Adipocyte (in vitro differentiated cells): ENCODE measurements around the gene CARD19.

Source experiments
- DNase-seq: peaks from one replicate; pipeline ENCODE4 v3.0.0-alpha.2; 2015; ENCODE audit warnings: low read depth
- H3K27me3 ChIP-seq: replicated peaks from 2 replicates; pipeline ENCODE4 v1.7.0; 2013; ENCODE audit warnings: mild to moderate bottlenecking, low read length, moderate library complexity; ENCODE audit not compliant: control insufficient read depth, insufficient read depth
- H3K36me3 ChIP-seq: 2 replicates; pipeline ENCODE4 v1.7.0; 2013; ENCODE audit warnings: low read length, mild to moderate bottlenecking, moderate library complexity; ENCODE audit not compliant: control insufficient read depth, insufficient read depth, severe bottlenecking
- H3K4me1 ChIP-seq: 2 replicates; pipeline ENCODE4 v1.7.0; 2013; ENCODE audit warnings: mild to moderate bottlenecking, low read length, moderate library complexity; ENCODE audit not compliant: control insufficient read depth, insufficient read depth
- H3K4me3 ChIP-seq: 2 replicates; pipeline ENCODE4 v1.7.0; 2013; ENCODE audit warnings: mild to moderate bottlenecking, low read length, moderate library complexity
- H3K9ac ChIP-seq: 2 replicates; pipeline ENCODE4 v1.7.0; 2013; ENCODE audit warnings: mild to moderate bottlenecking, low read length, moderate library complexity
- H3K9me3 ChIP-seq: 2 replicates; pipeline ENCODE4 v1.7.0; 2013; ENCODE audit warnings: mild to moderate bottlenecking, low read length, moderate library complexity; ENCODE audit not compliant: control insufficient read depth

Gene CARD19

GRCh38 chr9:93132287-93132927 lies 36.4 kb downstream of the CARD19 start:
- Histone ChIP-seq H3K9ac (peak overlapping the region; percentile 83), H3K9me3 (no peaks in the 10 kb centered on the region), H3K4me1 (peaks cover 33% of the 10 kb centered on the region), H3K4me3 (peak overlapping the region; percentile 84), H3K36me3 (no peaks in the 10 kb centered on the region), H3K27me3 (no peaks in the 10 kb centered on the region)
- DNase-seq = peak; percentile 65

DNA sequence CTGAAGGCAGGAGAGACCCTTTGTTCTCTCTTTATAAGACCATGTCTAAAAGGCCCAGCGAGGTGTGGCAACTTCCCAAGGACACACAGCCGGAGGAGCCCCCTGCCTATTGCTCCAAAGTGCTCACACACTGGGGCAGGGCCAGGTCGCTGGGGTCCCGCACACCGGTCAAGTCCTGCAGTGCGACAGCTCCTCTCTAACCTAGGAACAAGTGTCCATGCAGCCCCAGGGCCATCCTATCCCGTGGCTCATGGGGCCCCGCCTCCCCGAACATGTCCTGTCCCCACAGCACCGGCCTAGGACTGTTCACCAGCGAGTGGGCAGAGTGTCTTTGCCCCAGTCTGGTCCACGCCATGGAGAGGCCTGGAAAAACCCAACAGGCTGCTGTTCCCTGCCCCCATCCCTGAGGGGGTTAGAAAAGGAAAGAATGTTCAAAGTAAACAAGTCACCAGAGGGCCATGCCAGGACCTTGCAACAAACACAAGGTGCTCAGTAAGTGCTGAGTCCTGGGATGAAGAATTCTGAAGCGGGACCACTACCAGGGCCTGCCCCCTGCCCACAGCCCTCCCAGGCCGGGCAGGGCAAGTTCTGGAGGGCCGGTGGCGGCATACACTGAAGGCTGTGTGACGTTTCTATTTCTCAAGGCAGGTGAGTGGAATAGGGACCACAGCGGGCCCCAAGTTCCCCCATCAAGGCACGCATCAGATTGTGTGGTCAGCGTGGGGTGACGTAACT lies 37.1 kb downstream of the CARD19 start:
- DNase-seq = peak; percentile 55
- Histone ChIP-seq H3K9ac (peak overlapping the region; percentile 83), H3K36me3 (no peaks in the 10 kb centered on the region), H3K9me3 (no peaks in the 10 kb centered on the region), H3K4me1 (peaks cover 33% of the 10 kb centered on the region), H3K4me3 (peak overlapping the region; percentile 84), H3K27me3 (no peaks in the 10 kb centered on the region)

GRCh38 chr9:93133681-93134014 lies 37.6 kb downstream of the CARD19 start:
- peaks cover 33% of the 10 kb centered on the region for H3K4me1 ChIP-seq
- peaks cover 4% of the 10 kb centered on the region for H3K9me3 ChIP-seq
- peak; percentile 90 for DNase-seq
- H3K36me3 ChIP-seq = no peaks in the 10 kb centered on the region
- H3K9ac ChIP-seq = peak overlapping the region; percentile 83
- H3K4me3 ChIP-seq = peak overlapping the region; percentile 84
- no peaks in the 10 kb centered on the region for H3K27me3 ChIP-seq

GRCh38 chr9:93134015-93134739 lies 38.2 kb downstream of the CARD19 start, which contains the start of gene NINJ1:
TSS of gene NINJ1 (minus strand) at chr9:93134251. CDS start at chr9:93134217, 34 bp downstream.
- Histone ChIP-seq H3K27me3 (no peaks in the 10 kb centered on the region), H3K36me3 (no peaks in the 10 kb centered on the region), H3K4me3 (peak within 1 kb of the TSS; percentile 84), H3K9me3 (peaks cover 4% of the 10 kb centered on the region), H3K9ac (peak within 1 kb of the TSS; percentile 83), H3K4me1 (peaks cover 33% of the 10 kb centered on the region)
- DNase-seq = peak; percentile 89

GRCh38 chr9:93134740-93135444 lies 38.9 kb downstream of the CARD19 start:
- peaks cover 29% of the 10 kb centered on the region for H3K4me1 ChIP-seq
- H3K36me3 ChIP-seq = no peaks in the 10 kb centered on the region
- peak overlapping the region; percentile 83 for H3K9ac ChIP-seq
- no peaks in the 10 kb centered on the region for H3K27me3 ChIP-seq
- H3K9me3 ChIP-seq = peaks cover 4% of the 10 kb centered on the region
- H3K4me3 ChIP-seq = peak overlapping the region; percentile 84
- DNase-seq = no peak

GRCh38 chr9:93136011-93136440 lies 40.0 kb downstream of the CARD19 start:
- Histone ChIP-seq H3K9me3 (peaks cover 4% of the 10 kb centered on the region), H3K27me3 (no peaks in the 10 kb centered on the region), H3K4me3 (no peak overlapping the region), H3K4me1 (peaks cover 29% of the 10 kb centered on the region), H3K36me3 (no peaks in the 10 kb centered on the region), H3K9ac (no peak overlapping the region)
- no peak for DNase-seq

- Histone ChIP-seq H3K4me1 (peaks cover 24% of the 10 kb centered on the region), H3K9ac (no peak overlapping the region), H3K27me3 (no peaks in the 10 kb centered on the region), H3K9me3 (peaks cover 4% of the 10 kb centered on the region), H3K4me3 (no peak overlapping the region), H3K36me3 (no peaks in the 10 kb centered on the region)
- no peak for DNase-seq
These were observed 41.3 kb downstream of the CARD19 start for GRCh38 chr9:93137362-93137761.

GRCh38 chr9:93138171-93138764 lies 42.3 kb downstream of the CARD19 start:
- no peak overlapping the region for H3K9ac ChIP-seq
- H3K4me3 ChIP-seq = no peak overlapping the region
- peaks cover 15% of the 10 kb centered on the region for H3K4me1 ChIP-seq
- DNase-seq = no peak
- no peaks in the 10 kb centered on the region for H3K27me3 ChIP-seq
- H3K9me3 ChIP-seq = peaks cover 4% of the 10 kb centered on the region
- H3K36me3 ChIP-seq = no peaks in the 10 kb centered on the region

DNA sequence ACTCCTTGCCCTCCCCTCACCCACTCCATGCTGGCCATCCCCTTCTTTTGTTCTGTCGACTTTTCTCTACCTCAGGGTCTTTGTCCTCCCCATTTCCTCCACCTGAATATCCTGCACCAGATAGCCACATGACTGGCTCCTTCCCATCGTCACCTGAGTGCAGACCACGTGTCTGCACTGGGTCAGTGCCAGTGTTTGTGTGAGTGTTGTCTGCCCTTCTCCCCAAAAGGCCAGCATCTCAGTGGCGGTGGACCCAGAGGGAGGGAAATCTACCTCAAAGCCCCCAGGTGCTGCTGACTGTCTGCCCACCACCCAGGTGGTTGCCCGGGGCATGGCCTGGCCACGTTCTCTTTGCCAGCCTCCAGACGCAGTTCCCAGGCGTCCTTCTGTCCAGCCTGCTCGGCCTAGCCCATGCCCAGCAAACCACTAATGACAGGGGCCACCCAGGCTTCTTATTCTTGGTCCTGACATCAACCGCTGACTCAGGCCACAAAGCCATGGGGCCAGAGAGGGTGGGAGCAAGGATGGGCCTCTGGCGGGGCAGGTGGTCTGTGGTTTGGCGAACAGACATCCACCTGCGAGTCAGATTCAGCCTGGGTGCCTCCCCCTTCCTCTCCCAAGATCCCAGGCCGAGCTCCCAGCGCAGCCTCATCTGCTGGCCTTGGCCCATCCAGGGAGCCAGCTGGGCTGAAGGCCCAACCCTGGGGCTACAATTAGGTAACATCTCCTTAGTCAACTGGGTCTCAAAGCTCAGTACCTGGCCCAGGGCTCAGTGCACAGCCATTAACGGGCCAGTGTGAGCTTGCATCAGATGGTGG lies 43.6 kb downstream of the CARD19 start:
- Histone ChIP-seq H3K9ac (no peak overlapping the region), H3K27me3 (no peaks in the 10 kb centered on the region), H3K9me3 (peaks cover 4% of the 10 kb centered on the region), H3K36me3 (no peaks in the 10 kb centered on the region), H3K4me1 (peaks cover 10% of the 10 kb centered on the region), H3K4me3 (no peak overlapping the region)
- no peak for DNase-seq

GRCh38 chr9:93141771-93142483 lies 45.9 kb downstream of the CARD19 start:
- Histone ChIP-seq H3K9me3 (peaks cover 4% of the 10 kb centered on the region), H3K4me1 (no peaks in the 10 kb centered on the region), H3K4me3 (no peak overlapping the region), H3K36me3 (no peaks in the 10 kb centered on the region), H3K9ac (no peak overlapping the region), H3K27me3 (no peaks in the 10 kb centered on the region)
- no peak for DNase-seq
